HepG2 (cell line): Measurements from ENCODE around the gene ASXL1. TPM values are rescaled to one million over a fixed set of nuclear protein-coding genes. Genes with fewer than 3 reads are reported as not detected.
A peak's percentile ranks its signal among the peaks of the same experiment; 100 is the strongest.

Source experiments
- DNMT1 ChIP-seq: sonication (generic); formaldehyde crosslinking; IDR thresholded peaks from 2 replicates; pipeline ENCODE4 v1.5.1; 2020; ENCODE audit warnings: mild to moderate bottlenecking, missing genetic modification reagents
- DNMT3B ChIP-seq: conservative IDR thresholded peaks from 2 replicates; pipeline ENCODE4 v1.6.1; 2016; ENCODE audit warnings: missing biosample characterization, control low read depth
- ELF1 ChIP-seq: sonication (generic); formaldehyde crosslinking; IDR thresholded peaks from 2 replicates; pipeline ENCODE4 v1.4.0; 2020; ENCODE audit warnings: missing genetic modification reagents
- FOSL2 ChIP-seq: sonication (generic); formaldehyde crosslinking; IDR thresholded peaks from 2 replicates; pipeline ENCODE4 v1.4.0; 2020; ENCODE audit warnings: missing genetic modification reagents
- GPN1 ChIP-seq: sonication (generic); formaldehyde crosslinking; IDR thresholded peaks from 2 replicates; pipeline ENCODE4 v1.5.1; 2020; ENCODE audit warnings: missing genetic modification reagents, borderline replicate concordance
- KAT7 ChIP-seq: IDR thresholded peaks from 2 replicates; pipeline ENCODE4 v1.6.1; 2018; ENCODE audit warnings: borderline replicate concordance, missing compliant biosample characterization
- NCOA1 ChIP-seq: sonication (generic); formaldehyde crosslinking; IDR thresholded peaks from 2 replicates; pipeline ENCODE4 v1.9.0; 2021; ENCODE audit warnings: missing genetic modification reagents
- SRSF9 ChIP-seq: fragments of 200-400 bp; formaldehyde crosslinking; IDR thresholded peaks from 2 replicates; pipeline ENCODE4 v1.6.1; 2018; ENCODE audit warnings: borderline replicate concordance, mild to moderate bottlenecking, low read depth, low read length; ENCODE audit not compliant: insufficient read depth, poor library complexity, severe bottlenecking
- TOPORS ChIP-seq: sonication (generic); formaldehyde crosslinking; IDR thresholded peaks from 2 replicates; pipeline ENCODE4 v1.8.0; 2023; ENCODE audit warnings: mild to moderate bottlenecking, missing genetic modification reagents
- ZFP37 ChIP-seq: sonication (generic); formaldehyde crosslinking; IDR thresholded peaks from 2 replicates; pipeline ENCODE4 v1.4.0; 2020; ENCODE audit warnings: missing genetic modification reagents, borderline replicate concordance
- ZNF230 ChIP-seq: sonication (generic); formaldehyde crosslinking; IDR thresholded peaks from 2 replicates; pipeline ENCODE4 v1.4.0; 2020; ENCODE audit warnings: mild to moderate bottlenecking, missing genetic modification reagents
- ZNF326 ChIP-seq: sonication (generic); formaldehyde crosslinking; IDR thresholded peaks from 2 replicates; pipeline ENCODE4 v1.4.0; 2020; ENCODE audit warnings: missing genetic modification reagents, borderline replicate concordance
- ZNF557 ChIP-seq: sonication (generic); formaldehyde crosslinking; IDR thresholded peaks from 2 replicates; pipeline ENCODE4 v1.4.0; 2020; ENCODE audit warnings: missing genetic modification reagents
- ZNF607 ChIP-seq: sonication (generic); formaldehyde crosslinking; IDR thresholded peaks from 2 replicates; pipeline ENCODE4 v1.5.1; 2020; ENCODE audit warnings: missing genetic modification reagents, mild to moderate bottlenecking, borderline replicate concordance
- ZNF713 ChIP-seq: sonication (generic); formaldehyde crosslinking; IDR thresholded peaks from 2 replicates; pipeline ENCODE4 v1.4.0; 2020; ENCODE audit warnings: mild to moderate bottlenecking, missing genetic modification reagents
- polyA plus RNA-seq, 8 experiments: library from polyadenylated mRNA; depleted of rRNA in 3 of 8; stranded (reverse) in 7 of 8; unstranded in 1 of 8; fragments of >200 nt; fragmentation: Illumina TruSeq in 4 of 8; extraction: Trizol in 4 of 8; gene quantifications; 2 replicates each; pipeline versions ENCODE4 v1.2.1 to v1.2.3, GENCODE V29; 2011 to 2016; ENCODE audit warnings: low read depth in 4 of 8, missing spikeins in 1 of 8, mixed read lengths in 1 of 8; ENCODE audit not compliant: insufficient read depth in 1 of 8
- total RNA-seq, 5 experiments: library from RNA; depleted of rRNA; stranded (reverse); fragments of >200 nt; fragmentation: Illumina TruSeq; extraction: Trizol; gene quantifications; 2 replicates each; pipeline ENCODE4 v1.2.3, GENCODE V29; 2016; ENCODE audit warnings: low read depth in 1 of 5
- TF ChIP-seq, protein P1 (sequence below): sonication (generic); formaldehyde crosslinking; IDR thresholded peaks from 2 replicates; pipeline ENCODE4 v1.8.1; 2022; ENCODE audit warnings: low read depth, mild to moderate bottlenecking, missing genetic modification reagents
- TF ChIP-seq, protein P2 (sequence below): sonication (generic); formaldehyde crosslinking; IDR thresholded peaks from 2 replicates; pipeline ENCODE4 v1.5.0; 2020; ENCODE audit warnings: missing genetic modification reagents
- TF ChIP-seq, protein P3 (sequence below): sonication (generic); formaldehyde crosslinking; IDR thresholded peaks from 2 replicates; pipeline ENCODE4 v1.4.0; 2020; ENCODE audit warnings: mild to moderate bottlenecking, missing genetic modification reagents
- TF ChIP-seq, protein P4 (sequence below): sonication (generic); formaldehyde crosslinking; IDR thresholded peaks from 2 replicates; pipeline ENCODE4 v1.8.0; 2022; ENCODE audit warnings: missing genetic modification reagents, mild to moderate bottlenecking, borderline replicate concordance
- TF ChIP-seq, protein P5 (sequence below): sonication (generic); formaldehyde crosslinking; IDR thresholded peaks from 2 replicates; pipeline ENCODE4 v1.4.0; 2020; ENCODE audit warnings: missing genetic modification reagents
- TF ChIP-seq, protein P6 (sequence below): sonication (generic); formaldehyde crosslinking; IDR thresholded peaks from 2 replicates; pipeline ENCODE4 v1.8.1; 2022; ENCODE audit warnings: mild to moderate bottlenecking, missing genetic modification reagents

The ASXL1 gene
- total and polyA plus RNA-seq, 2 of the 13 experiments (the other 11 are each of a cell fraction or from before 2014, with no cell fraction given), result 62.1 to 74.8 TPM

DNA sequence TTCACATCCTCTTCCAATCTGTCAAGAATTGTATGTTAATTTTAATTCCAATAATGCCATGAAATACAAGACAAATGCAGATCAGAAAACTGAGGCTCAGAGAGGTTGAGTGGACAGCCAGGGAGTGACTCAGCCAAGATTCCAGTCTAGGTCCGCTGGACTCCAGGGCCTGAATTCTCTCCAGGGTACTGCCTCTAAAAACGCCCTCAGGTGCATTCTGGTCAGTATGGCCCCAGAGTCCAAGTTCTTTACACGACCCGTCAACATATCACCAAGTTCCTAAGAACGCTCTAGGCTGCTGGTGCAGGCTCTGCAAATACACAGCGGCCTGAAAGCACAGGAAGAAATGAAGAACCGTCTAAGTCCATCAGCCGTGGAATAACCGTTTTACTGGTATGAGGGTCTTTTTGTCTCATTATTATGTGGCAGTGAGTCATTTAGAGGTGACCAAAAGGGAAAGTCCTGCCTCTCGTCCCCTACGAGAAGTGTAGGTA is 709 bp upstream of the ASXL1 start (continued):
- 0 out of 2 replicates have a peak, but pooled peaks have one; percentile 53 for TF ChIP-seq DNMT3B
- TF ChIP-seq, protein P1, sequence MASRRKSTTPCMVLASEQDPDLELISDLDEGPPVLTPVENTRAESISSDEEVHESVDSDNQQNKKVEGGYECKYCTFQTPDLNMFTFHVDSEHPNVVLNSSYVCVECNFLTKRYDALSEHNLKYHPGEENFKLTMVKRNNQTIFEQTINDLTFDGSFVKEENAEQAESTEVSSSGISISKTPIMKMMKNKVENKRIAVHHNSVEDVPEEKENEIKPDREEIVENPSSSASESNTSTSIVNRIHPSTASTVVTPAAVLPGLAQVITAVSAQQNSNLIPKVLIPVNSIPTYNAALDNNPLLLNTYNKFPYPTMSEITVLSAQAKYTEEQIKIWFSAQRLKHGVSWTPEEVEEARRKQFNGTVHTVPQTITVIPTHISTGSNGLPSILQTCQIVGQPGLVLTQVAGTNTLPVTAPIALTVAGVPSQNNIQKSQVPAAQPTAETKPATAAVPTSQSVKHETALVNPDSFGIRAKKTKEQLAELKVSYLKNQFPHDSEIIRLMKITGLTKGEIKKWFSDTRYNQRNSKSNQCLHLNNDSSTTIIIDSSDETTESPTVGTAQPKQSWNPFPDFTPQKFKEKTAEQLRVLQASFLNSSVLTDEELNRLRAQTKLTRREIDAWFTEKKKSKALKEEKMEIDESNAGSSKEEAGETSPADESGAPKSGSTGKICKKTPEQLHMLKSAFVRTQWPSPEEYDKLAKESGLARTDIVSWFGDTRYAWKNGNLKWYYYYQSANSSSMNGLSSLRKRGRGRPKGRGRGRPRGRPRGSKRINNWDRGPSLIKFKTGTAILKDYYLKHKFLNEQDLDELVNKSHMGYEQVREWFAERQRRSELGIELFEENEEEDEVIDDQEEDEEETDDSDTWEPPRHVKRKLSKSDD, result no peak
- TF ChIP-seq FOSL2 (CRISPR knock-in tag), result peak; percentile 77
- no peak for TF ChIP-seq ELF1 (CRISPR knock-in tag)
- TF ChIP-seq, protein P2, sequence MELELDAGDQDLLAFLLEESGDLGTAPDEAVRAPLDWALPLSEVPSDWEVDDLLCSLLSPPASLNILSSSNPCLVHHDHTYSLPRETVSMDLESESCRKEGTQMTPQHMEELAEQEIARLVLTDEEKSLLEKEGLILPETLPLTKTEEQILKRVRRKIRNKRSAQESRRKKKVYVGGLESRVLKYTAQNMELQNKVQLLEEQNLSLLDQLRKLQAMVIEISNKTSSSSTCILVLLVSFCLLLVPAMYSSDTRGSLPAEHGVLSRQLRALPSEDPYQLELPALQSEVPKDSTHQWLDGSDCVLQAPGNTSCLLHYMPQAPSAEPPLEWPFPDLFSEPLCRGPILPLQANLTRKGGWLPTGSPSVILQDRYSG, result 0 out of 2 replicates have a peak, but pooled peaks have one; percentile 86
- no peak for TF ChIP-seq ZNF557 (CRISPR knock-in tag)
- 0 out of 2 replicates have a peak, but pooled peaks have one; percentile 69 for TF ChIP-seq DNMT1
- peak; percentile 83; the same call in 1 of the 2 replicates for TF ChIP-seq NCOA1 (CRISPR knock-in tag)
- no peak for TF ChIP-seq TOPORS (CRISPR knock-in tag)
- TF ChIP-seq, protein P3, sequence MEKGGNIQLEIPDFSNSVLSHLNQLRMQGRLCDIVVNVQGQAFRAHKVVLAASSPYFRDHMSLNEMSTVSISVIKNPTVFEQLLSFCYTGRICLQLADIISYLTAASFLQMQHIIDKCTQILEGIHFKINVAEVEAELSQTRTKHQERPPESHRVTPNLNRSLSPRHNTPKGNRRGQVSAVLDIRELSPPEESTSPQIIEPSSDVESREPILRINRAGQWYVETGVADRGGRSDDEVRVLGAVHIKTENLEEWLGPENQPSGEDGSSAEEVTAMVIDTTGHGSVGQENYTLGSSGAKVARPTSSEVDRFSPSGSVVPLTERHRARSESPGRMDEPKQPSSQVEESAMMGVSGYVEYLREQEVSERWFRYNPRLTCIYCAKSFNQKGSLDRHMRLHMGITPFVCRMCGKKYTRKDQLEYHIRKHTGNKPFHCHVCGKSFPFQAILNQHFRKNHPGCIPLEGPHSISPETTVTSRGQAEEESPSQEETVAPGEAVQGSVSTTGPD, result 0 out of 2 replicates have a peak, but pooled peaks have one; percentile 73
- TF ChIP-seq ZNF230 (CRISPR knock-in tag), result no peak
- TF ChIP-seq SRSF9, result no peak
- no peak for TF ChIP-seq GPN1 (CRISPR knock-in tag)
- TF ChIP-seq ZNF326 (CRISPR knock-in tag), result no peak
- TF ChIP-seq ZNF713 (CRISPR knock-in tag), result 0 out of 2 replicates have a peak, but pooled peaks have one; percentile 40
- TF ChIP-seq, protein P4, sequence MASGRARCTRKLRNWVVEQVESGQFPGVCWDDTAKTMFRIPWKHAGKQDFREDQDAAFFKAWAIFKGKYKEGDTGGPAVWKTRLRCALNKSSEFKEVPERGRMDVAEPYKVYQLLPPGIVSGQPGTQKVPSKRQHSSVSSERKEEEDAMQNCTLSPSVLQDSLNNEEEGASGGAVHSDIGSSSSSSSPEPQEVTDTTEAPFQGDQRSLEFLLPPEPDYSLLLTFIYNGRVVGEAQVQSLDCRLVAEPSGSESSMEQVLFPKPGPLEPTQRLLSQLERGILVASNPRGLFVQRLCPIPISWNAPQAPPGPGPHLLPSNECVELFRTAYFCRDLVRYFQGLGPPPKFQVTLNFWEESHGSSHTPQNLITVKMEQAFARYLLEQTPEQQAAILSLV, result no peak
- TF ChIP-seq, protein P5, sequence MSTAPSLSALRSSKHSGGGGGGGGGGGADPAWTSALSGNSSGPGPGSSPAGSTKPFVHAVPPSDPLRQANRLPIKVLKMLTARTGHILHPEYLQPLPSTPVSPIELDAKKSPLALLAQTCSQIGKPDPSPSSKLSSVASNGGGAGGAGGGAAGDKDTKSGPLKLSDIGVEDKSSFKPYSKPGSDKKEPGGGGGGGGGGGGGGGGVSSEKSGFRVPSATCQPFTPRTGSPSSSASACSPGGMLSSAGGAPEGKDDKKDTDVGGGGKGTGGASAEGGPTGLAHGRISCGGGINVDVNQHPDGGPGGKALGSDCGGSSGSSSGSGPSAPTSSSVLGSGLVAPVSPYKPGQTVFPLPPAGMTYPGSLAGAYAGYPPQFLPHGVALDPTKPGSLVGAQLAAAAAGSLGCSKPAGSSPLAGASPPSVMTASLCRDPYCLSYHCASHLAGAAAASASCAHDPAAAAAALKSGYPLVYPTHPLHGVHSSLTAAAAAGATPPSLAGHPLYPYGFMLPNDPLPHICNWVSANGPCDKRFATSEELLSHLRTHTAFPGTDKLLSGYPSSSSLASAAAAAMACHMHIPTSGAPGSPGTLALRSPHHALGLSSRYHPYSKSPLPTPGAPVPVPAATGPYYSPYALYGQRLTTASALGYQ (CRISPR knock-in tag), result no peak
- no peak for TF ChIP-seq KAT7 (CRISPR knock-in tag)
- TF ChIP-seq ZFP37 (CRISPR knock-in tag), result no peak; the same call in 1 of the 2 replicates
- no peak for TF ChIP-seq ZNF607 (CRISPR knock-in tag)
- TF ChIP-seq, protein P6, sequence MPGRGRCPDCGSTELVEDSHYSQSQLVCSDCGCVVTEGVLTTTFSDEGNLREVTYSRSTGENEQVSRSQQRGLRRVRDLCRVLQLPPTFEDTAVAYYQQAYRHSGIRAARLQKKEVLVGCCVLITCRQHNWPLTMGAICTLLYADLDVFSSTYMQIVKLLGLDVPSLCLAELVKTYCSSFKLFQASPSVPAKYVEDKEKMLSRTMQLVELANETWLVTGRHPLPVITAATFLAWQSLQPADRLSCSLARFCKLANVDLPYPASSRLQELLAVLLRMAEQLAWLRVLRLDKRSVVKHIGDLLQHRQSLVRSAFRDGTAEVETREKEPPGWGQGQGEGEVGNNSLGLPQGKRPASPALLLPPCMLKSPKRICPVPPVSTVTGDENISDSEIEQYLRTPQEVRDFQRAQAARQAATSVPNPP (CRISPR knock-in tag), result no peak
